Endometrium (tissue), 2 donors: Measurements from ENCODE around the gene NBPF1.
"Not testable (repeated sequence)": the region's sequence is repeated elsewhere in the genome, so short reads cannot be mapped to it uniquely, and the experiment has no call there.

Experiments used
- FAIRE-seq: peaks from 2 replicates; lab custom pipeline; 2012; peaks lifted over from hg19 to GRCh38; lab: Jason Lieb, UNC
- donor health status: control.
- donor health status: control.

Gene NBPF1

GRCh38 chr1:16613185-16614147 is at the start of gene NBPF1:
NBPF1 (minus strand) TSS chr1:16613564.
- FAIRE-seq: no peak

DNA sequence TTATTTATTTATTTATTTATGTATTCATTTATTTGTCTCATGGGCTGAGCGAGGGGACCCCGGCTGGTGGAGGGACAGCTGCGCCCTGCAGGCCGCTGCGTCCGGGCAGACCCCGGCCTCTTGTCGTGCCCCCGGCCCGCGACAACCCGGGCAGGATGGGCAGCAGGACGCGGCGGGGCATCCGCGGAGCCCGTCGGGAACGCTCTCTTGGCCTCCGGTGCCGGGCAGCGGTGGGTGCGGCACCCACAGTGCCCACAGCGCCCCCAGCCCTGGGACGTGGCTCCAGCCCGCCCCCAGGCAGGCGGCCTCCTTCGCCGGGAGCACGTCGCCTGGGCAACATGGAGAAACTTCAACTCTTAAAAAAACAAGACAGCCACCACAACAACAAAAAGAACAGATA is 44.9 kb upstream of the NBPF1 start:
- FAIRE-seq: not testable (repeated sequence)

GRCh38 chr1:16656981-16657683 is 43.8 kb upstream of the NBPF1 start:
- FAIRE-seq: not testable (repeated sequence)

DNA sequence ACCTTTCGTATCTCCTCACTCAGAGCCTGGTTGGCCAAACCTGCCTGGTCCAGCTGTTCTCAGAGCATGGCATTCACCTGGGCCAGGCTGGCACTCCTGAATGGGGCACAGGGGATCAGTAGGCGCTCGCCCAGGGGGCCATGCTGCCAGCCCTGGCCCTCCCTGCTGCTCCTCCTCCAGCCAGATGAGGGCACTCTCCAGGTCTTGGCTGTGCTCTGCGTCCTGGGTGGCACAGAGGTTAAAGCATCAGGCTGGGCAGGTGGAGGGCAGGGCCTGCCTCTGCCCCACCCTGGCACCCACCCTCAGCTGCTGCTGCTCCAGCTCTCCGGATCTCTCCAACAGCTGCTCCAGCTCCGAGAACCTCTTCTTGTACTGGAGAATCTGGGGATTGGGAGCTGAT is 43.2 kb upstream of the NBPF1 start:
- FAIRE-seq: not testable (repeated sequence)

- not testable (repeated sequence) for FAIRE-seq
These were observed 38.2 kb upstream of the NBPF1 start for GRCh38 chr1:16651560-16651959.

GRCh38 chr1:16649960-16650359 is 36.6 kb upstream of the NBPF1 start:
- FAIRE-seq: not testable (repeated sequence)

DNA sequence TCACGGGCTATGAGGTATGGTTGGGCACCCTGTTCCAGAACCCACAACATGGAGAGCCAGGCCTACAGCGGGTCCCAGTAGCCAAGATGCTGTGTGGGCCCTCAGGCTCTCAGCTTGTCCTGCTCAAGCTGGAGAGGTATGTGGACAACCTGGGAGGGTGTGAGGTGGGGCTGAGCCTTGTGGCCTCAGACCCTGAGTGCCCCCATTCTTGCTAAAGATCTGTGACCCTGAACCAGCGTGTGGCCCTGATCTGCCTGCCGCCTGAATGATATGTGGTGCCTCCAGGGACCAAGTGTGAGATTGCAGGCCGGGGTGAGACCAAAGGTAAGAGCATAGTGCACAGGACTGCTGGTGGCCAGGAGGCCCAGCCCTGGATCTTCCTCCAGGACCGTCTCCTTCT is 36.0 kb upstream of the NBPF1 start:
- FAIRE-seq: not testable (repeated sequence)

DNA sequence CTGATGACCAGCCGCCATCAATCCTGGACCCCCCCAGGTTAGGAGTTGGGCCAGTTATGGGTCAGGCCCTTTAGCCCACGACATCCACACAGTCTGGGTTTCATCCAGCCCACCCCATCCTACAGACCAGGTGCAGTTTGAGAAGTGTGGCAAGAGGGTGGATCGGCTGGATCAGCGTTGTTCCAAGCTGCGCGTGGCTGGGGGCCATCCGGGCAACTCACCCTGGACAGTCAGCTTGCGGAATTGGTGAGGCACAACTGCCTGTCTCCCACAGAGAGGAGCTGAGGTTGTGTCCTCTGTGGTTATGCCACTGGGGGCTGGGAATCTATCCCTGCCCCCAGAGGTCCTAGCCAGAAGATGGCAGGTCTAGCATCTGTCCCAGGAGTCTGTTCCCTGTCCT is 35.4 kb upstream of the NBPF1 start:
- FAIRE-seq: not testable (repeated sequence)

DNA sequence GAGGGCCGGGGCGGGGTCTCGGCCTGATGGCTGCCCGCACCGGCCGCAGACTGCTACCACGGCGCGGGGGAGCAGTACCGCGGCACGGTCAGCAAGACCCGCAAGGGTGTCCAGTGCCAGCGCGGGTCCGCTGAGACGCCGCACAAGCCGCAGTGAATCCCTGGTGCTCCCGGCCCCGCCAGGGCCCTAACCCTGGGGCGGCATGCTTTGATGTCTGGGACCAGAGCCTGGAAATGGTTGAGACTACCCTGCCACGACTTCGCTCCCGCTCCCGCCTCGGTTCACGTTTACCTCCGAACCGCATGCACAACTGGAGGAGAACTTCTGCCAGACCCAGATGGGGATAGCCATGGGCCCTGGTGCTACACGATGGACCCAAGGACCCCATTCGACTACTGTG is 34.9 kb upstream of the NBPF1 start:
- not testable (repeated sequence) for FAIRE-seq

GRCh38 chr1:16647179-16648176 is 34.1 kb upstream of the NBPF1 start:
- FAIRE-seq: not testable (repeated sequence)

DNA sequence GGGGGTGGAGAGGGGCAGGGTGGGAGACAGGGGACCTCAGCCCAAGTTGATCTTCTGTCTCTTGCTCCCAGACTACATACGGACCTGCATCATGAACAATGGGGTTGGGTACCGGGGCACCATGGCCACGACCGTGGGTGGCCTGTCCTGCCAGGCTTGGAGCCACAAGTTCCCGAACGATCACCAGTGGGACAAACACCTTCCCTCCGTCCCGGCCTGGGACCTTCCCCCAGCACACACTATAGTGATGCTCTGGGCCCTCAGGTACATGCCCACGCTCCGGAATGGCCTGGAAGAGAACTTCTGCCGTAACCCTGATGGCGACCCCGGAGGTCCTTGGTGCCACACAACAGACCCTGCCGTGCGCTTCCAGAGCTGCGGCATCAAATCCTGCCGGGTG is 33.4 kb upstream of the NBPF1 start:
- not testable (repeated sequence) for FAIRE-seq

DNA sequence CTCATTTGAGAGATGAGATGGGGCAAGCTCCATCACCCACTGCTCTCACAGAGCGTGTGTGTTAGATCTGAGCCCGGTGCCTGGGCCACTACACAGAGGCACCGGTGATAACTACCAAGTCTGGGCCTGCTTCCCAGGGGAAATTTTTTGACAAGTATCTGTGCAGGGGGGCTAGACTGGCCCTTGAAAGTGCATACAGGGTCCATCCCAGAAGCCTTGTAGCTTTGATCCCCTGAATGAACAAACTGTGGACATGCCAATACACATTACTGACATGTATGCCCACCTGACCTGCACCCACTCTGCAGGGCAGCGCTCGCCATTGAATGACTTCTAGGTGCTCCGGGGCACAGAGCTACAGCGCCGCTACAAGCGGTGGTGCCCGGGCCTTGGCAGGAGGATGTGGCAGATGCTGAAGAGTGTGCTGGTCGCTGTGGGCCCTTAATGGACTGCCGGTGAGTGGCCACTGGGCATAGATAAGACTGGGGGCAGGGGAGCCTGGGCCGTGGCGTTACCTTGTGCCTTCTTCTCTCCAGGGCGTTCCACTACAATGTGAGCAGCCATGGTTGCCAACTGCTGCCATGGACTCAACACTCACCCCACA is 32.8 kb upstream of the NBPF1 start:
- FAIRE-seq: not testable (repeated sequence)

GRCh38 chr1:16645271-16646060 is 32.1 kb upstream of the NBPF1 start:
- not testable (repeated sequence) for FAIRE-seq

GRCh38 chr1:16644482-16645270 is 31.3 kb upstream of the NBPF1 start:
- not testable (repeated sequence) for FAIRE-seq

GRCh38 chr1:16644193-16644481 is 30.8 kb upstream of the NBPF1 start:
- FAIRE-seq: no peak

- not testable (repeated sequence) for FAIRE-seq
These were observed 30.3 kb upstream of the NBPF1 start for GRCh38 chr1:16643476-16644192.

DNA sequence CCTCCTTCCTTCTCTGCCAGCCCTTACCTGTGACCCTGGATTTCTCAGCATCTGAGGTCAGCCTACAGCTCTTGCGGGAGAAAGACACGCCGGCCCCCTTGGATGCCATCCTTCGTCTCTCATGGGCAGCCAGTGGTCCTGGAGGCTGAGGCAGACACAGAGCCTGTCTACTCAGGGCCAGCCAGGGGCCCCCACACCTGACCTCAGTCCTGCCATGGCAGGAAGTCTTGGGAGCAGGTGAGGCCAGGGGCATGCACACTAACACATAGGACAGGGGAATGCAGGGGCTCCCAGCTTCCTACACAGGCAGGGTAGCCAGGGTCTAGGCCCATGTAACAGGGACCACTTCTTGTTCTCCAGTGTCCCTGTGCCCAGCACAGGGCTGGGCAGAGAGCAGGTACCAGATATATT is 29.6 kb upstream of the NBPF1 start:
- FAIRE-seq: not testable (repeated sequence)

DNA sequence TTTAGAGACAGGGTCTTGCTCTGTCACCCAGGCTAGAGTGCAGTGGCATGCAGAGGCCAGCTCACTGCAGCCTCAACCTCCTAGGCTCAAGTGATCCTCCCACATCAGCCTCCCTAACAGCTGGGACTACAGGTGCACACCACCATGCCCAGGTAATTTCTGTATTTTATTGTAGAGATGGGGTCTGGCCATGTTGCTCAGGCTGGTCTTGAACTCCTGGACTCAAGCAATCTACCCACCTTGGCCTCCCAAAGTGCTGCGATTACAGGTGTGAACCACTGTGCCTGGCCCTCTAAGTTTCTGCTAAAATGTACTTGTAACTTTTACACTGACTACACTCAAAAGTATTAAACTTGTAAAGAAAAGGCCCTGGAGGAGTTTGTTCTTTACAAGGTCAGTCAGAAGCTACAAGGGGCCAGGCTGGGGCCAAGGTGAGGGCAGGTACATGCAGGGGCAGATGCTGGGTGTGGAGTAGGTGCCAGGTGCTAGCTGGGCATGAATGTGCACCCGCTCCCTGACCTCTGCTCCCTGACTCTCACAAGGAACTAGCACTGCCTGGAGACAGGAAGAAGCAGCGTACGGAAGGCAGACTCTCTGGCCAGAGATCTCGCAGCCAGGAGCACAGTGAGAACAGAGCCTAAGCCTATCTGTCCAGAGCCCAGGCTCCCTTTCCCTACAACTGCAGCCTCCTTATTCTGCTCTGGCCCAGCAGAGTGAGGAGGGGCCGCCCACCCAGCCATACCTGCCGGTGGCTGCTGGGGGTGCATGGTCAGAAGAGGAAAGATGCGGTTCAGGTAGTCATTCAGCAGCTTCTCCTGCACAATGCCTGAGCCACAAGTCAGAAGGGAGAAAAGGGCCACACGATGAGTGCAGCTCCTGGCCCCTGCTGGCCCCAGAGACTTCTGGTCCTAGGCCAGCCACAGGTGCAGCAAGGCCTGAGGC is 28.9 kb upstream of the NBPF1 start:
- not testable (repeated sequence) for FAIRE-seq
